HG03432 (cell line): Measurements from ENCODE around the gene ALCAM.

ENCODE experiments used
- ATAC-seq: cut with Tn5 transposase; IDR thresholded peaks from one replicate; pipeline ENCODE4 v1.9.1; 2021; ENCODE audit warnings: mild to moderate bottlenecking, moderate library complexity; ENCODE audit not compliant: unreplicated experiment

Gene ALCAM

DNA sequence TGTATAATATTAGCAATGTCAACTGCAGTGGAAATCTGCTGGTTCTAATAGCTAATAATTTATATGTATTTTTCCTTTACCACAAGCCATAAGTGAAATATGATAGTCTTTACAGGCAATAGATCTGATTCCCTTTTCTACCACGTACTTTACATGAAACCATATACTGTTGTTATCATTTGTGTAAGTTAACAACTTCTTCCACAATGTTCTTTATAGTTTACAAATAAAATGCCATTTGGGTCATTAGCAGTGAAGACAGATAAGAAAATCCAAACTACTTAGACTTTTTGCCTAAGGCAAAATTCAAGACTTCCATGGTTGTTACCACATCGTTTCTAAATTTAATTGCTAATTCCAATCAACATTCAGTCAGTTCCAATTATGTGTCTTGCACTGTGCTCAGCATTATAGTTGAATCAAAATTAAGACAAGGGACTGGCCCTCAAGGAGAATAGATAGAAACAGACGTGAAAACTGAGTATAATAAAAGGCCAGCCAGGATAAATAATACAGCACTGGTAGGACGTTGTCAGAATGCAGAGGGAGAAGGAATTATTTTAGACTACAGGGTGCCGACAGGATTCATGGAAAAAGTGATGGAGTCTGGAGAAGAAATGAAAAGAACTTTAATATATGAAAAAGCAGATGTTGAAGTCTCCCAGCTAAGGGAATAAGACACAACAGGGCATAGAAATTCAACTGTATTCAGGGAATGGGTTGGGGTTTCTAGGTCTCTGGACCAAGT is 249.8 kb downstream of the ALCAM start:
- no peak for ATAC-seq

DNA sequence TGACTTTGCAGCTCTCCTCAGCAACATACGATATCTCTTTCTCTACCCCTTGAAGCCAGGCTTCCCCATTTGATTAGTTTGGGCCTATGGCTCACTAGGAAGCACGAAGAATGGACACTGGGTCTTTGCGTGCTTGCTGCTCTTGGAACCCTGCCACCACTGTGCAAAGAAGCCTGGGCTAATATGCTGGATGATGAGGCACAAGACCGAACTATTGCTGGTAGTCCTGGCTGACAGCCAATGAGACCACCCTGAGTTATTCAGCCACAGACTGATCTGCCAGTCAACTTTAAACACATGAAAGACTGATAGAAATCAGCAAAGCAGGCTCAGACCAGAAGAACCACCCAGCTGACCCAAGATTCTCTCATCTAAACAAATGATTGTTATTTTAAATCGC is 251.8 kb downstream of the ALCAM start:
- ATAC-seq = no peak

DNA sequence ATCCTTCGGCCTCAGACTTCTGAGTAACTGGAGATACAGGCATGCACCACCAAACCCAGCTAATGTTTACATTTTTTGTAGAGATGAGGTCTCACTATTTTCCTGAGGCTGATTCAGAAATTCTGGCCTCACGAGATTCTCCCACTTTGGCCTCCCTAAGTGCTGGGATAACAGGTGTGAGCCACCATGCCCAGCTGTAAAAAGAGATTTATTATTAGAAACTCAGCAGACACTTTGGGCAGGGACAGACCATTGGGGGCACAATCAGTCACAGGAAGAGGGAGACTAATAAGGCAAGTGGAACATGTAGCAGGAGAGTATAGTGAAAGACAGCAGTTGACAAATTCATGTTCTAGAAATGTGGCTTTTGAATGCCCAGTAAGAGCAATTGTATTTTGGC is 252.9 kb downstream of the ALCAM start:
- no peak for ATAC-seq

DNA sequence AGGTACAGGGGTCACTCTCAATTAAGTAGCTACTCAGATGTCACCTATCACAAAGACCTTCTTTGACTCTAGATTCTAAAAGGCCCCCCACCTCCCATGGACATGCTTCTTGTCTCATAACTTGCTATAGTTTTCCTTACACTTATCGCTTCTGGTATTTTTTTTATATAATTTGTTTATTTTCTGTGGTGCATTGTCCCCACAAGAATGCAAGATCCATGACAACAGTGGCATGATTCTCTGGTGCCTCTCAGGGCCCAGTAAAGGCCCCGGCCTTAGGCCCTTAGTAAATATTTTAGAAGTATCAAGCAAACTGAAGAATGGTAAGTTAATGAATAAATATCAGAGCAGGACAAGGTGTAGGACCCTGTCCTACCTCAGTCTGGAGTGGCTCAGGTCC is 253.5 kb downstream of the ALCAM start:
- ATAC-seq = no peak

DNA sequence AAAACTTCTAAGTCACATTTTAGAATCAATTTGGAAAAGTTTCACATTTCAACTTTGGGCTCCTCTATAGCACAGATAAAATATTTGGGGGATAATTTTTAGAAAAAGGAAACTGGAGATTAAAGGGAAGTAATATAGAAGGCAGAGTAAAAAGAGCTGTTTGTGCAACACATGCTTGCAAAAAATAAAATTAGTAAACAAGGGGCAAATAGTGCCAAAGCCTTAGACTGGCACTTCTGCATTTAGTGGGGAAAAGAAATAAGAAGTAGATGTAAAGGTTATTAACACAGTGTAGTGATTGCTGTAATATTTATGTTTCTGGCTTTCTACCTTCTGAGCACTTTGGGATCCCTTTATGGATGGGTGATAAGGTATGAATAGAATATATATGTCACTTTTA is 255.5 kb downstream of the ALCAM start:
- no peak for ATAC-seq
